GM23338 (cell line): Measurements from ENCODE around the gene ALDH9A1. TPM values are rescaled to one million over a fixed set of nuclear protein-coding genes. Genes with fewer than 3 reads are reported as not detected.

ENCODE experiments used
- ATAC-seq: fragments of 200-7000 bp; cut with Tn5 transposase; 3 replicates; pipeline ENCODE4 v1.9.1; 2020
- DNase-seq: peaks from one replicate; pipeline ENCODE4 v3.0.0-alpha.2; 2015; ENCODE audit warnings: low spot score
- H2AFZ ChIP-seq: fragments of 200-600 bp; sonication (generic); 2 replicates; pipeline ENCODE4 v1.8.0; 2016; ENCODE audit warnings: antibody characterized with exemption, mild to moderate bottlenecking, moderate library complexity
- H3F3A ChIP-seq: fragments of 200-600 bp; sonication (generic); replicated peaks from 2 replicates; pipeline ENCODE4 v1.8.0; 2017; ENCODE audit warnings: antibody characterized with exemption, mixed run types, low read depth
- H3K27ac ChIP-seq: fragments of 200-600 bp; sonication (generic); 2 replicates; pipeline ENCODE4 v1.6.1; 2016; ENCODE audit warnings: low read depth
- H3K27me3 ChIP-seq: fragments of 200-600 bp; sonication (generic); 2 replicates; pipeline ENCODE4 v1.8.0; 2016; ENCODE audit warnings: mild to moderate bottlenecking, mixed run types, moderate library complexity; ENCODE audit not compliant: insufficient read depth
- H3K36me3 ChIP-seq: fragments of 200-600 bp; sonication (generic); 2 replicates; pipeline ENCODE4 v1.8.0; 2016; ENCODE audit warnings: mild to moderate bottlenecking; ENCODE audit not compliant: insufficient read depth
- H3K4me1 ChIP-seq: fragments of 200-600 bp; sonication (generic); 2 replicates; pipeline ENCODE4 v1.8.0; 2016; ENCODE audit warnings: mild to moderate bottlenecking, moderate library complexity; ENCODE audit not compliant: insufficient read depth
- H3K4me2 ChIP-seq: fragments of 200-600 bp; sonication (generic); 2 replicates; pipeline ENCODE4 v1.7.1; 2017; ENCODE audit warnings: mixed run types
- H3K4me3 ChIP-seq: fragments of 200-600 bp; sonication (generic); 2 replicates; pipeline ENCODE4 v1.6.1; 2016; ENCODE audit warnings: mixed run types
- H3K79me2 ChIP-seq: fragments of 200-600 bp; sonication (generic); replicated peaks from 2 replicates; pipeline ENCODE4 v1.8.0; 2017; ENCODE audit warnings: mild to moderate bottlenecking; ENCODE audit not compliant: insufficient read depth
- H3K9me2 ChIP-seq: fragments of 200-600 bp; sonication (generic); 2 replicates; pipeline ENCODE4 v1.8.0; 2017; ENCODE audit not compliant: insufficient read depth
- H4K20me1 ChIP-seq: fragments of 200-600 bp; sonication (generic); replicated peaks from 2 replicates; pipeline ENCODE4 v1.8.0; 2017; ENCODE audit warnings: mild to moderate bottlenecking; ENCODE audit not compliant: insufficient read depth
- H3K27ac Mint-ChIP-seq: 2 replicates; pipeline ENCODE4 v1.8.0; 2020; ENCODE audit warnings: inconsistent platforms, mild to moderate bottlenecking, moderate library complexity, mixed read lengths
- H3K27me3 Mint-ChIP-seq: 3 replicates; pipeline ENCODE4 v1.8.0; 2022; ENCODE audit warnings: low read depth, mild to moderate bottlenecking, moderate library complexity, mixed read lengths, inconsistent platforms; ENCODE audit not compliant: insufficient read depth, poor library complexity
- H3K36me3 Mint-ChIP-seq: 3 replicates; pipeline ENCODE4 v1.8.0; 2021; ENCODE audit warnings: low read depth, mild to moderate bottlenecking, inconsistent platforms, moderate library complexity, mixed read lengths
- H3K4me1 Mint-ChIP-seq: 3 replicates; pipeline ENCODE4 v1.8.0; 2020; ENCODE audit warnings: mild to moderate bottlenecking, inconsistent platforms, mixed read lengths
- H3K4me3 Mint-ChIP-seq: 3 replicates; pipeline ENCODE4 v1.8.0; 2021; ENCODE audit warnings: moderate library complexity, mild to moderate bottlenecking, inconsistent platforms, mixed read lengths
- H3K9me3 Mint-ChIP-seq: 3 replicates; pipeline ENCODE4 v1.8.0; 2020; ENCODE audit warnings: moderate library complexity, mild to moderate bottlenecking, inconsistent platforms, mixed read lengths
- CREB1 ChIP-seq: fragments of 250-450 bp; sonication (Bioruptor Pico); IDR thresholded peaks from 2 replicates; pipeline ENCODE4 v1.5.0; 2020; ENCODE audit warnings: low read depth, mild to moderate bottlenecking, moderate library complexity
- EZH2 ChIP-seq: fragments of 200-600 bp; sonication (generic); IDR thresholded peaks from one replicate; pipeline ENCODE4 v1.8.0; 2017; ENCODE audit warnings: antibody characterized with exemption, mild to moderate bottlenecking, low read depth; ENCODE audit not compliant: unreplicated experiment
- EZH2phosphoT487 ChIP-seq: fragments of 200-600 bp; sonication (generic); IDR thresholded peaks from one replicate; pipeline ENCODE4 v1.8.1; 2018; ENCODE audit warnings: antibody characterized with exemption; ENCODE audit not compliant: unreplicated experiment
- JUNB ChIP-seq: IDR thresholded peaks from one replicate; pipeline ENCODE4 v1.6.1; 2016; ENCODE audit warnings: antibody characterized with exemption; ENCODE audit not compliant: unreplicated experiment
- NANOG ChIP-seq: IDR thresholded peaks from 2 replicates; pipeline ENCODE4 v1.6.1; 2016; ENCODE audit warnings: antibody characterized with exemption, borderline replicate concordance
- POLR2AphosphoS5 ChIP-seq: IDR thresholded peaks from 2 replicates; pipeline ENCODE4 v1.6.1; 2016; ENCODE audit warnings: antibody characterized with exemption, low read depth
- STAT1 ChIP-seq: IDR thresholded peaks from one replicate; pipeline ENCODE4 v1.6.1; 2016; ENCODE audit warnings: antibody characterized with exemption; ENCODE audit not compliant: unreplicated experiment
- ZNF114 ChIP-seq: fragments of 250-450 bp; sonication (Bioruptor Pico); IDR thresholded peaks from 2 replicates; pipeline ENCODE4 v1.5.0; 2020; ENCODE audit warnings: mild to moderate bottlenecking, moderate library complexity
- ZNF331 ChIP-seq: fragments of 250-450 bp; sonication (Bioruptor Pico); IDR thresholded peaks from 2 replicates; pipeline ENCODE4 v1.5.0; 2020; ENCODE audit warnings: low read depth, mild to moderate bottlenecking, moderate library complexity
- polyA plus RNA-seq: library from polyadenylated mRNA; unstranded; fragments of >200 nt; fragmentation: Nextera tagmentation; extraction: Ambion mirVana; gene quantifications from 2 replicates; pipeline ENCODE4 v1.2.1, GENCODE V29; 2016
- total RNA-seq: library from RNA; depleted of rRNA; stranded (reverse); fragments of >200 nt; shearing (Covaris generic); gene quantifications from 2 replicates; pipeline ENCODE4 v1.2.3, GENCODE V29; 2014
- TF ChIP-seq, protein P1 (sequence below): IDR thresholded peaks from 2 replicates; pipeline ENCODE4 v1.6.1; 2016; ENCODE audit warnings: antibody characterized with exemption
- TF ChIP-seq, protein P2 (sequence below): fragments of 250-450 bp; sonication (Bioruptor Pico); IDR thresholded peaks from 2 replicates; pipeline ENCODE4 v1.5.0; 2020; ENCODE audit warnings: mild to moderate bottlenecking, moderate library complexity
- TF ChIP-seq, protein P3 (sequence below): IDR thresholded peaks from one replicate; pipeline ENCODE4 v1.6.1; 2018; ENCODE audit warnings: antibody characterized with exemption; ENCODE audit not compliant: unreplicated experiment
- TF ChIP-seq, protein P4 (sequence below), 2 experiments: fragments of 200-600 bp in 1 of 2; sonication (generic) in 1 of 2; conservative IDR thresholded peaks; 2 replicates each; pipeline versions ENCODE4 v1.5.1 to v1.6.1; 2016 to 2017; ENCODE audit warnings: antibody characterized with exemption in 2 of 2, low read depth in 2 of 2, mild to moderate bottlenecking in 2 of 2, moderate library complexity in 1 of 2

The ALDH9A1 gene
- total and polyA plus RNA-seq, 2 experiments from 2014 or later: 50.6 to 59.2 TPM

DNA sequence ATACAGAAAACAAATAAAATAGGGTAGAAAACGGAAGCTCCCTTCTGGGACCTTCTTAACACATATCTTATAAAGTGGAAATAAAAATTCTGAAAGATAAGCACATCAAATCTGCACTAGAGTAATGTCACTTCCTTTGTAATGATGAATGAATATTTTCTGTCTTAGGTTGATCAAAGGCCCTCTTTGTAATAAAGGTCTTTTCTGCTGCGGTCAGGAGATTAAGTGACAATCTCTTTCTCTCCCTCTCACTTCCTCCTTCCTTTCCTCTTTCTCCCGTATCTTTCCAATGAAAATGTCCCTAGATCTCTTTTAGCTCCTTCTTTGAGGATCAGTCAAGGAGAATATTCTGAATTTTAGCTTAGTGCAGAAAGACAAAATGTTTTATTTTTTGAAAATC is 36.5 kb upstream of the ALDH9A1 start:
- Histone ChIP-seq H4K20me1 (no peaks in the 10 kb centered on the region), H2AFZ (no peak overlapping the region), H3K36me3 (no peaks in the 10 kb centered on the region), H3K4me2 (no peak overlapping the region), H3K9me2 (no peaks in the 10 kb centered on the region), H3F3A (no peaks in the 10 kb centered on the region), H3K4me1 (no peaks in the 10 kb centered on the region), H3K79me2 (no peaks in the 10 kb centered on the region), H3K4me3 (no peak overlapping the region), H3K27ac (no peak overlapping the region), H3K27me3 (no peaks in the 10 kb centered on the region)
- Mint-ChIP-seq H3K4me3 (no peak overlapping the region), H3K27me3 (peaks cover 2% of the 10 kb centered on the region), H3K27ac (no peak overlapping the region), H3K9me3 (no peaks in the 10 kb centered on the region; the same call in 2 of the 3 replicates), H3K36me3 (no peaks in the 10 kb centered on the region; the same call in 2 of the 3 replicates), H3K4me1 (peaks cover 5% of the 10 kb centered on the region; the same call in 2 of the 3 replicates)
- no peak for ATAC-seq
- TF ChIP-seq, protein P1, sequence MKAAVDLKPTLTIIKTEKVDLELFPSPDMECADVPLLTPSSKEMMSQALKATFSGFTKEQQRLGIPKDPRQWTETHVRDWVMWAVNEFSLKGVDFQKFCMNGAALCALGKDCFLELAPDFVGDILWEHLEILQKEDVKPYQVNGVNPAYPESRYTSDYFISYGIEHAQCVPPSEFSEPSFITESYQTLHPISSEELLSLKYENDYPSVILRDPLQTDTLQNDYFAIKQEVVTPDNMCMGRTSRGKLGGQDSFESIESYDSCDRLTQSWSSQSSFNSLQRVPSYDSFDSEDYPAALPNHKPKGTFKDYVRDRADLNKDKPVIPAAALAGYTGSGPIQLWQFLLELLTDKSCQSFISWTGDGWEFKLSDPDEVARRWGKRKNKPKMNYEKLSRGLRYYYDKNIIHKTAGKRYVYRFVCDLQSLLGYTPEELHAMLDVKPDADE: no peak
- TF ChIP-seq STAT1: no peak
- no peak for TF ChIP-seq POLR2AphosphoS5
- TF ChIP-seq, protein P2, sequence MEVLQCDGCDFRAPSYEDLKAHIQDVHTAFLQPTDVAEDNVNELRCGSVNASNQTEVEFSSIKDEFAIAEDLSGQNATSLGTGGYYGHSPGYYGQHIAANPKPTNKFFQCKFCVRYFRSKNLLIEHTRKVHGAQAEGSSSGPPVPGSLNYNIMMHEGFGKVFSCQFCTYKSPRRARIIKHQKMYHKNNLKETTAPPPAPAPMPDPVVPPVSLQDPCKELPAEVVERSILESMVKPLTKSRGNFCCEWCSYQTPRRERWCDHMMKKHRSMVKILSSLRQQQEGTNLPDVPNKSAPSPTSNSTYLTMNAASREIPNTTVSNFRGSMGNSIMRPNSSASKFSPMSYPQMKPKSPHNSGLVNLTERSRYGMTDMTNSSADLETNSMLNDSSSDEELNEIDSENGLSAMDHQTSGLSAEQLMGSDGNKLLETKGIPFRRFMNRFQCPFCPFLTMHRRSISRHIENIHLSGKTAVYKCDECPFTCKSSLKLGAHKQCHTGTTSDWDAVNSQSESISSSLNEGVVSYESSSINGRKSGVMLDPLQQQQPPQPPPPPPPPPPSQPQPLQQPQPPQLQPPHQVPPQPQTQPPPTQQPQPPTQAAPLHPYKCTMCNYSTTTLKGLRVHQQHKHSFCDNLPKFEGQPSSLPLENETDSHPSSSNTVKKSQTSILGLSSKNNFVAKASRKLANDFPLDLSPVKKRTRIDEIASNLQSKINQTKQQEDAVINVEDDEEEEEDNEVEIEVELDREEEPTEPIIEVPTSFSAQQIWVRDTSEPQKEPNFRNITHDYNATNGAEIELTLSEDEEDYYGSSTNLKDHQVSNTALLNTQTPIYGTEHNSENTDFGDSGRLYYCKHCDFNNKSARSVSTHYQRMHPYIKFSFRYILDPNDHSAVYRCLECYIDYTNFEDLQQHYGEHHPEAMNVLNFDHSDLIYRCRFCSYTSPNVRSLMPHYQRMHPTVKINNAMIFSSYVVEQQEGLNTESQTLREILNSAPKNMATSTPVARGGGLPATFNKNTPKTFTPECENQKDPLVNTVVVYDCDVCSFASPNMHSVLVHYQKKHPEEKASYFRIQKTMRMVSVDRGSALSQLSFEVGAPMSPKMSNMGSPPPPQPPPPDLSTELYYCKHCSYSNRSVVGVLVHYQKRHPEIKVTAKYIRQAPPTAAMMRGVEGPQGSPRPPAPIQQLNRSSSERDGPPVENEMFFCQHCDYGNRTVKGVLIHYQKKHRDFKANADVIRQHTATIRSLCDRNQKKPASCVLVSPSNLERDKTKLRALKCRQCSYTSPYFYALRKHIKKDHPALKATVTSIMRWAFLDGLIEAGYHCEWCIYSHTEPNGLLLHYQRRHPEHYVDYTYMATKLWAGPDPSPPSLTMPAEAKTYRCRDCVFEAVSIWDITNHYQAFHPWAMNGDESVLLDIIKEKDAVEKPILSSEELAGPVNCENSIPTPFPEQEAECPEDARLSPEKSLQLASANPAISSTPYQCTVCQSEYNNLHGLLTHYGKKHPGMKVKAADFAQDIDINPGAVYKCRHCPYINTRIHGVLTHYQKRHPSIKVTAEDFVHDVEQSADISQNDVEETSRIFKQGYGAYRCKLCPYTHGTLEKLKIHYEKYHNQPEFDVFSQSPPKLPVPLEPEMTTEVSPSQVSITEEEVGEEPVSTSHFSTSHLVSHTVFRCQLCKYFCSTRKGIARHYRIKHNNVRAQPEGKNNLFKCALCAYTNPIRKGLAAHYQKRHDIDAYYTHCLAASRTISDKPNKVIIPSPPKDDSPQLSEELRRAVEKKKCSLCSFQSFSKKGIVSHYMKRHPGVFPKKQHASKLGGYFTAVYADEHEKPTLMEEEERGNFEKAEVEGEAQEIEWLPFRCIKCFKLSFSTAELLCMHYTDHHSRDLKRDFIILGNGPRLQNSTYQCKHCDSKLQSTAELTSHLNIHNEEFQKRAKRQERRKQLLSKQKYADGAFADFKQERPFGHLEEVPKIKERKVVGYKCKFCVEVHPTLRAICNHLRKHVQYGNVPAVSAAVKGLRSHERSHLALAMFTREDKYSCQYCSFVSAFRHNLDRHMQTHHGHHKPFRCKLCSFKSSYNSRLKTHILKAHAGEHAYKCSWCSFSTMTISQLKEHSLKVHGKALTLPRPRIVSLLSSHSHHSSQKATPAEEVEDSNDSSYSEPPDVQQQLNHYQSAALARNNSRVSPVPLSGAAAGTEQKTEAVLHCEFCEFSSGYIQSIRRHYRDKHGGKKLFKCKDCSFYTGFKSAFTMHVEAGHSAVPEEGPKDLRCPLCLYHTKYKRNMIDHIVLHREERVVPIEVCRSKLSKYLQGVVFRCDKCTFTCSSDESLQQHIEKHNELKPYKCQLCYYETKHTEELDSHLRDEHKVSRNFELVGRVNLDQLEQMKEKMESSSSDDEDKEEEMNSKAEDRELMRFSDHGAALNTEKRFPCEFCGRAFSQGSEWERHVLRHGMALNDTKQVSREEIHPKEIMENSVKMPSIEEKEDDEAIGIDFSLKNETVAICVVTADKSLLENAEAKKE (CRISPR knock-in tag): no peak
- TF ChIP-seq EZH2: no peak
- TF ChIP-seq, protein P3, sequence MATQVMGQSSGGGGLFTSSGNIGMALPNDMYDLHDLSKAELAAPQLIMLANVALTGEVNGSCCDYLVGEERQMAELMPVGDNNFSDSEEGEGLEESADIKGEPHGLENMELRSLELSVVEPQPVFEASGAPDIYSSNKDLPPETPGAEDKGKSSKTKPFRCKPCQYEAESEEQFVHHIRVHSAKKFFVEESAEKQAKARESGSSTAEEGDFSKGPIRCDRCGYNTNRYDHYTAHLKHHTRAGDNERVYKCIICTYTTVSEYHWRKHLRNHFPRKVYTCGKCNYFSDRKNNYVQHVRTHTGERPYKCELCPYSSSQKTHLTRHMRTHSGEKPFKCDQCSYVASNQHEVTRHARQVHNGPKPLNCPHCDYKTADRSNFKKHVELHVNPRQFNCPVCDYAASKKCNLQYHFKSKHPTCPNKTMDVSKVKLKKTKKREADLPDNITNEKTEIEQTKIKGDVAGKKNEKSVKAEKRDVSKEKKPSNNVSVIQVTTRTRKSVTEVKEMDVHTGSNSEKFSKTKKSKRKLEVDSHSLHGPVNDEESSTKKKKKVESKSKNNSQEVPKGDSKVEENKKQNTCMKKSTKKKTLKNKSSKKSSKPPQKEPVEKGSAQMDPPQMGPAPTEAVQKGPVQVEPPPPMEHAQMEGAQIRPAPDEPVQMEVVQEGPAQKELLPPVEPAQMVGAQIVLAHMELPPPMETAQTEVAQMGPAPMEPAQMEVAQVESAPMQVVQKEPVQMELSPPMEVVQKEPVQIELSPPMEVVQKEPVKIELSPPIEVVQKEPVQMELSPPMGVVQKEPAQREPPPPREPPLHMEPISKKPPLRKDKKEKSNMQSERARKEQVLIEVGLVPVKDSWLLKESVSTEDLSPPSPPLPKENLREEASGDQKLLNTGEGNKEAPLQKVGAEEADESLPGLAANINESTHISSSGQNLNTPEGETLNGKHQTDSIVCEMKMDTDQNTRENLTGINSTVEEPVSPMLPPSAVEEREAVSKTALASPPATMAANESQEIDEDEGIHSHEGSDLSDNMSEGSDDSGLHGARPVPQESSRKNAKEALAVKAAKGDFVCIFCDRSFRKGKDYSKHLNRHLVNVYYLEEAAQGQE: no peak
- TF ChIP-seq, protein P4, sequence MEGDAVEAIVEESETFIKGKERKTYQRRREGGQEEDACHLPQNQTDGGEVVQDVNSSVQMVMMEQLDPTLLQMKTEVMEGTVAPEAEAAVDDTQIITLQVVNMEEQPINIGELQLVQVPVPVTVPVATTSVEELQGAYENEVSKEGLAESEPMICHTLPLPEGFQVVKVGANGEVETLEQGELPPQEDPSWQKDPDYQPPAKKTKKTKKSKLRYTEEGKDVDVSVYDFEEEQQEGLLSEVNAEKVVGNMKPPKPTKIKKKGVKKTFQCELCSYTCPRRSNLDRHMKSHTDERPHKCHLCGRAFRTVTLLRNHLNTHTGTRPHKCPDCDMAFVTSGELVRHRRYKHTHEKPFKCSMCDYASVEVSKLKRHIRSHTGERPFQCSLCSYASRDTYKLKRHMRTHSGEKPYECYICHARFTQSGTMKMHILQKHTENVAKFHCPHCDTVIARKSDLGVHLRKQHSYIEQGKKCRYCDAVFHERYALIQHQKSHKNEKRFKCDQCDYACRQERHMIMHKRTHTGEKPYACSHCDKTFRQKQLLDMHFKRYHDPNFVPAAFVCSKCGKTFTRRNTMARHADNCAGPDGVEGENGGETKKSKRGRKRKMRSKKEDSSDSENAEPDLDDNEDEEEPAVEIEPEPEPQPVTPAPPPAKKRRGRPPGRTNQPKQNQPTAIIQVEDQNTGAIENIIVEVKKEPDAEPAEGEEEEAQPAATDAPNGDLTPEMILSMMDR (conservative IDR thresholded peaks at IDR 0.05; ENCODE audit: low read depth in 2 of 2): no peak
- TF ChIP-seq CREB1 (CRISPR knock-in tag): no peak
- no peak for TF ChIP-seq NANOG
- no peak for TF ChIP-seq EZH2phosphoT487
- TF ChIP-seq ZNF331: no peak
- no peak for TF ChIP-seq JUNB
- TF ChIP-seq ZNF114 (CRISPR knock-in tag): no peak
- DNase-seq: no peak
